Suppressor macrophage treated with lipopolysaccharide for 4 hours (primary cell): ENCODE data around the gene SLC44A1.

Experiments
- DNase-seq: peaks from one replicate; pipeline ENCODE4 v3.0.0-alpha.2; 2020

The SLC44A1 gene

DNA sequence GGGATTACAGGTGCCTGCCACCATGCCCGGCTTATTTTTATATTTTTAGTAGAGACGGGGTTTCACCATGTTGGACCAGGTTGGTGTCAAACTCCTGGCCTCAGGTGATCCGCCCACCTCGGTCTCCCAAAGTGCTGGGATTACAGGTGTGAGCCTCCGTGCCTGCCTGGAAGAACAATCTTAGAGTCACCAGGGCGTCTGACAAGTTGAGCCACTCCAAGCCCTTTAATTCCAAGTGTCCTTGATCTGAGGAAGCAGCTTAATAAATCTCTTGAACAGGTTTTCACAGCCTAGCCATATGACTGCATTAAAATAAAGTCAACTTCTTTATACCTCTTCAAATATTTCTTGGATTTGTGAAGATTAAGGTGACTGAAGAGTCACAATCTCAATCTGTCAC, 31.5 kb downstream of the SLC44A1 start:
- DNase-seq, result no peak

DNA sequence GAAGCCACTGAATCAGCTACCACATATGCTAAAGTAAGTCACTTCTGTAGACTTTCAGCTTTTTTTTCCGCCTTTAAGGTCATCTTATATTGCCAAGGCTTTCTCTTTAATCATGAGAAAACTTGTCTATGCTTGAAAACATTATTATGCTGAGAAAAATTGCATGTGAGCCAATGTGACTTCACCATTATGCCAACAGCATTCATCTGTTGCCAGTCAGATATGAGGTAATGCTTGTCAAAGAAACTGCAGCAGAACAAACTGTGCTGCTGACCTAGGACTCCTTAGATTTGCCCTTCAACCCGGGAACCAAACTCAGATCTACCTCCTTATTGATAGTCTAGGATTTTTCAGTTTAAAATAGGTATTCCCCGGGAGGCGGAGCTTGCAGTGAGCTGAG, 34.3 kb downstream of the SLC44A1 start:
- DNase-seq, result no peak

DNA sequence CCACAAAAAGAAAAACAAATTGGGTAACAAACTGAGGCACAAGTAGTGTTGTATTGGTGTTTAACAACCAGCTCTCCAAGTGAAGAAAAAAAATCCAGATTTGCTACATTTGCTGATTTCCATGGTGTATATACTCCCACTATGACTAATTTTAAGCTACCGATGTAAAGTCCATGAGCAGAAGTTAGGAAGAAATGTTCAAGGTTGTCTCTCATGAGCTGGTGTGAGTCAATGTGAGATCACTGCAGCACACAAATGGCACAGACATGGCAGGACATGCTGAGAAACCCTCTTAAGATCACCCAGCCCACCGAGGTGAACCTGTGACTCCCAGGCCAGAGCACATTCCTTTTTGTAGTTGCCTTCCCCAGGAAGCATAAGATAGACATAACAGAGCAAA, 36.2 kb downstream of the SLC44A1 start:
- peak; percentile 75 for DNase-seq

DNA sequence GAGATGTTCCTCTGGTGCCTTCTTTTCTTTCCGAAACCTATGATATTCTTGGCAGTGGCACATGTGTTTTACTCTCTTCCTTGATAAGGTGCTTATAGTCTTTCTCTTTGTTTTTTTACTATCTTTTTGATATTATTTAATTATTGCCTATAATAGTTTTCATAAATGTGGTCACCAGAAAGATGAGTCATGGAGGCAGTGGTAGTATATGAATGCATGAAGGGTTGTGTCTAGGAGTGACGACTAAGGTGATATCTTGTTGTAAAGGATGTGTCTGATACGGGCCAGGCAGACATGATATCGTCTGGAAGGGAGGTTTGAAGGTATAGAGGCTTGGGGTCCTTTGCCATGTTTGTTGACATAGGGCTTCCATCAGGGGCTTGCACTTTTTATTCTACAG, 36.8 kb downstream of the SLC44A1 start:
- no peak for DNase-seq

DNA sequence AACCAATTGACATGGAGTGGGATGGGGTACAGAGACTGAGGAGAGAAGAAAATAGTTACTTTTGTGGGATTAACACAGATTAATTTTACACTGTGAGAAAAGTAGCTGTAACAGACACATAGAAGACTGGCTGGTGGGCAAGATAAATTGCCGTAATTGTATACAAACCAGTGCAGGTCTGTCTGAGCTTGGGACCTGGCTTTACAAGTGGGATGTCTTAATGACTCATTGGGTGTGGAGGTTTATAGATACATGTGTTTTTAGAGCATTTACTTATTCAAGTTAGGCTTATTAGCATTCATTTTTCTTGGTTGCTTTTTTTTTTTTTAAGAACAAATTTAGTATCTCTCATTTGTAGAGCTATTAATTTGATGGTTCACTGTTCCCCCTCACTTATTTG, 37.5 kb downstream of the SLC44A1 start:
- DNase-seq, result no peak

DNA sequence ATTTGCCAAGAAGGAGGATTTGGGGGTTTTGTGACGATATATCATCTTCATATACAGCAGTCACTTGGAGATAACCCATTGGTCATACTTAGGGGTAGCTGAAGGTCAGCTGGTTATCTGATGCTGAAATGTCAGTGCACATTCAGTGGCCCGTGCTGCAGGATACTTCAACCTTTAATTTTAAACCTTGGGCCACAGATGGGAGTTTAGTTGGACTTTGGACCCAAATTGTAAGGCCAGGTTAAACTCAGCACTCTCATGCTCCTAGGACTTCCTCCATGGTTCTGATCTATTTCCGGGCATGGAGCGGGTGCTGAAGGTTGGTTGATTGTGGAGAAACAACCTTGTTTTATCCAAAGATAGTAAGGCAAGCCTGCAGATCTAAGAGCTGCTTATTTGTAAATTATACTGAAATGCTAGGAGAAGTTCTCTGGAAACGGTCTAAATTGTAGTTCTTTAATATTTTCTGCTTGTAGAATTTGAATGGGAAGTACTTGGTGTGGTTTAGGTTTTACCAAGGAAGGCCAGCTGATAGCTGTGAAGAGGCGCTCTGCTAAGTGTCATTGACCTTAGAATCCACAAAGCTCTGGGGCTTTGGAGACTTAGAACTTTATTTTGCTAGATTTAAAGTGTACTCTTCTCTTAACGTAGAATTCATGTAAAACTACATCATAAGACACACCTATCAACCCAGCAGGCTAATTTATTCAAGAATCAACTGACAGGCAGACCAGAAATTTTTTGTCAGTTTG, 38.6 kb downstream of the SLC44A1 start:
- no peak for DNase-seq

DNA sequence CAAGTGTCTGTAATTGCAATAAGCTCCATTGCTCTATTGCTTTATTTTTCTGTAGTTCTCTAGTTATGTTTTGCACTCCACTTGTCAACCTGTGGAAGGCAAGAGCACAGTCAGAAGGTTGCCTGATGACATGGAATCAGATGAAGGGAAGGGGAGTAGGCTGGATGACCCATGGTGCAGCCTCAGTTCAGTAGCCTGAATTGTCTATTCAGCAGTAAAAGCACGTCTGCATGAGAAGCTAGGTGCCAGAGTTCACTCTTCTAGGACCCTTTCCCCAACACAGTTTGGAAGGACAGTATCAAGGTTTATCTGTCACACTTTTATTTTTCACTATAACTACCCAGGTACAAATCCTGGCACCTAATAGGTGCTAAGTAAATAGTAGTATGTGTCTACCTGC, 39.3 kb downstream of the SLC44A1 start:
- no peak for DNase-seq

DNA sequence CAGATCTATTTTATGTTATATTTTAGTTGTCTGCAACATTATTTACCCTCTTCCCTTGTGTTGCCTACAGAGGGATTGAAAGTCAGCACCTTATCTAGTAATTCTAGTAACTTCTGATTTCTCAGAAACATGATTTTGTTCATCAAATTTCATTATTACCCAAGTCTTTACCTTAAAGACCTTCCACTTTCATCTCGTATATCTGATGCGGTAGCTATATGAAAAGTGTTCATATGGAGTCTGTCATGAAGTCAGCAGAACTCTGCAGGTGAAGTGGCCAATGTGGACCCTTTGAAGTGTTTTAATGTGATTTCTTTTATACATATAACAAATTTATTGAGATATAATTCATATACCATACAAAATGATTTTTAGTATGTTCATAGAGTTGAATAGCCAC, 40.0 kb downstream of the SLC44A1 start:
- DNase-seq, result no peak

DNA sequence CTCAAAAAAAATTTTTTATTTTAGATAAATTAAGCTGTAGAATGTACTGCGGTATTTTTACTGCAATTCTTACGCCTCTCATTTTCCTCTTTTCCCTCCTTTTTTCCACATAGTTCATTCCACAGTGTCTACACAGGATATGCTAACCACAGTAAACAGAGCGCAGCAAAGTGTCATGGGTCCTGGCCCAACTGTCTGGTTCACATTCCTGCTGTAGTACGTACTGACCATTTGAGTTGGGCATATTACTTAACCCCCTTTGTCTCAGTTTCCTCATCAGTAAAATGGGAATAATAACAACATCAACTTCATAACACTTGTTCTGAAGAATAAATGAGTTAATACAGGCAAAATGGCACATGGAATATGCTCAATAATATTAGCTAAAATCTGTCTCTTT, 41.6 kb downstream of the SLC44A1 start:
- no peak for DNase-seq

DNA sequence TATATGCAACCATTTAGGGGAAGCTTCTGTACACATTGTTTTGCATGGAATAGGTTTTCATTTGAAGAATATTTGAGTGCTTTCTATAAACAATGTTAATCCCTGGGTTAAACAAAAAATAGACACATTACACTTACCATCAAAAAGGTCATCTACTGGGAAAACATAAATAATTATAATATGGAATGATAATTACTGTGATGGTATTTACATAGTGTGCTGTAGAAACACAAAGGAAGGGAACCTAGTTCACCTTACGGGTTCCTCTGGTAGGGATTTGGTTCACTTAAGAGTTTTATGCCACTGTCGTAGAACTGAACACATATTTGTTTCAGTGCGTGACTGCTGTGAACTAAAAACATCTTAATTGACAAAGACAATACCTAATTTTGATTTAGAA, 44.9 kb downstream of the SLC44A1 start:
- no peak for DNase-seq

DNA sequence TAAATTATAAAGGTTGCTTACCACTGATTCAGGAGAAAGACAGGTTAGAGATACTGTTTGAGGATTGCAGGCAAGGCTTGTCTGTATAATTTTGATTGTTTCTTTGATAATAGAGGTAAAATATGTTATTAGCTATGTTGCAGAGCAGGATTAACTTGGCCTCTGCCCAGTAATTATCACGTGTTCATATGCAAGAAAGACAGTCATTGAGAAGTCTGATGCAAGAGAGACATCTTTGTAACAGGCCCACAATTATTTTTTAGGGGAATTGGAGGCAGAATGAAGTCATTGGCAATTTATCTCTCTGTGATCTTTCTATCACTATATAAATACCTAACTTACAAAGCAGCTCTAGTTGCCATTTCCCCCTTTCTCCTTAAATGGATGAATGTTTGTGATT, 46.0 kb downstream of the SLC44A1 start:
- peak; percentile 62 for DNase-seq

DNA sequence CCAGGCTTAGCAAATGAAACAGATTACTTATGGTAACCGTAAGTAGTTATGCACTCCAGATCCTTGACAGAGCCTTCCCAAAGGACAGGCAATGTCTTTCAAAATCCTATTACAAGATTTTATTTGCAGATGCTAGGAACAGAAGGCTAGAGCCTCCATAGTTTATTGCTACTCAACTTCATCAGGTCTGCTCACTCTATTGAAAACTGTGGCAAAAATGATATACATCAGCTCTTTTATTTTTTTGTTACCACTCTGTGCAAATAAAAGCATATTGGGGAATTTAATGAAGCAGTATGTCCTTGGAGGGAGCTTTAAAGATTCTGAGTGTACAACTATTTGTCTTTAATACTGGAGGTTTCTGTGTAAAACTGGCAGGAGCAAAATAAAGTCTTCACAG, 46.5 kb downstream of the SLC44A1 start:
- no peak for DNase-seq

DNA sequence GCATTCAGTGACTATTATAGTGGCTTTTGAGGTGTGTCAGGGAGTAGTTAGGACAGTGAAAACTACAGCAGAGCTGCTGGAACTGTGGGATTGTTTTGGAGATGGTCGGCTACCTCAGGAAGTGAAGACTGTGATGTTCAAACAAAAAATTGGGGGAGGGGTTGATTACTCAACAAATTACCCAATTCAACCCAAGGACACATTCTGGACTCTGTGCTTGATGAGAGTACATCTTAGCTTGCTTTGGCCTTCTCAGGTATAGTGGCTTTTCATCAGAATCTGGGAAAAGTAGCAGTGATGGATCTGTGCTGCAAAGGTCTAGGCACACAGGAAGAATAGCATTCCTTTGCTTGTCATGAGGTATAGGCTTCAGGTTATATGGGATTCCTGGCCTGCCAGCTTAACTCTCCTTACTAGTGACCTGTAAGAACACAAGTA, 47.0 kb downstream of the SLC44A1 start:
- no peak for DNase-seq

DNA sequence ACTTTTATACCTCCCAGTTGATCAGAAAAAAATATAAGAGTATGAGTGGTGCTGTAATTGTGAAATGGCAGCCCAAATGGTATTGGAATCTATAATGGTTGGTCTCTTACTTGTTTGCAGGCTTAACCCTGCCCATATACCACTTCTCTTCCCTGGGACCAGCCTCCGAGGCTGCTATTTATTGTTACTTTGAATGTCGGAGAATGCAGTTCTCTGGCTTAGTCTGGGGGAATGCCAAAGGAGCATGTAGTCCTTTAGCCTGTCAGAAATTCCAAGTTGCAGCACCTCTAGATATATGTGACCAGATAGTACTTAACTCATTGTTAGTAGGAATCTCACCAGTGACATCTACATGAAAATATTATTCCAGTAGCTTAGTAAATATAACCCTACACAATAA, 47.5 kb downstream of the SLC44A1 start:
- no peak for DNase-seq

DNA sequence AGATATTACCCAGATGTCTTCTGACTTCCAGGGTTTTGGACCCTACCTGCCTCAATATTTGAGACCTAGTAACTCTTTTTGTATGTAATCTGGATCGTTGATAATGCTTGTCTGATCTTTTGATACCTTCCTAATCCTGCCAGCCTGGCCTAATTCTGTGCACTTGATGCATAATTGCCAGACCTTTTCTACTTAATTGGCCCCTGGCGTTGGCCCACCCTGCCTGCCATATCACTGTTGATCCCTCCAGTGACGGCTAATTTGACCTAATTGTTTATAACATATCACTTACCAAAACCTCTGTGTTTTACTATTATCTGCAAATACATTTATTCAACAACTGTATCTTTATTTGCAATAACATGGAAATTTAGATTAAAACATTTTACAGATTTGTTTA, 49.0 kb downstream of the SLC44A1 start:
- DNase-seq, result no peak

DNA sequence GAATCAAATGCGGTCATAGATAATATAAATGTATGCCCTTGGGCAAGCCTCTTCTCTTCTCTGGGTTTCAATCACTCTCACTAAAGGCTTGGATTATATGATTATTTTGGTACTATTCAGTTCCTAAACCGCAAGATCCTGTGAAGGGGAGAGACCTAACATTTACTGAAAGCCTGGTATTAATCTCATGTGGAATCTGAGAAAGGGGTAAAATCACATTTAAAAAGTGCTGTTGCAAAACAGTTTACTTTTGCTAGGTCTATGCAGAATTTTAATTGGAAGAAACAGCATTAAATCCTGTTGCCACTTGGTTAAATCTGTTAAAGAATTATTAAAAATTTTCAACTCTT, 50.7 kb downstream of the SLC44A1 start:
- no peak for DNase-seq

DNA sequence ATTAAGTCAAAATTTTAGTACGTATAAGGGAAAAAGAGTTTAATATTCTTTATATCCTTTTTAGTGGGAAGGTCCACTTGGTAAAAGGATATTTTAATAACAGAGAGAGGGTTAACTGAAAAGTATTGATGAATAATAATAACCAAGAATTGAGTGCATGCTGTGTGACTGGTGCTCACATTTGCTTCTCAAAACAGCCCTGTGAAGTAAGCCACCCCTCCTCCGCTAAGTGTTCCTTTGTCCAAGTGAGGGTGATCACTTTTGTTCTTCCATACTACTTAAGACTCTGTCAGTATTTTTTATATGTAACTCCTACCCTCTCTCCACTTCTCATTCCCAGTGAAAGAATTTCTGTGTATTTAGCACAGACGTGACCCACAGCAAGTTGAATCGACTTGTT, 51.5 kb downstream of the SLC44A1 start:
- no peak for DNase-seq

DNA sequence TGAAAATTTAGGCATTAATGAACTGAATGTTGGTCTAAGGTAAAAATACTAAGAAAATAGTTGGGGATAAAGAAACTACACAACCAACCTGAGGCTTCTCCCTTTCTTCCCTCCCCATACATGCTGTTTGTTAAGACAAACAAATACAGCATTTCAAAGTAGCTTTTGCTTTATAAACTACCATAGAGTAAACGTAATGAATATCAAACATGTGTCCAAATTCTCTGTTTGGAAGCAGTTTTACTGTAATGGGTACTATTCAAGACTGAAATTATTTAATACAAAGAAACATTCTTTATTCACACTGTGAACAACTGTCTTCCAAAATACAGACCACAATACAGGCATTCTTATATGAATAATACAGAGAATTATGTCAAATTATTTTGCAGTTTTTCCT, 52.0 kb downstream of the SLC44A1 start:
- no peak for DNase-seq

DNA sequence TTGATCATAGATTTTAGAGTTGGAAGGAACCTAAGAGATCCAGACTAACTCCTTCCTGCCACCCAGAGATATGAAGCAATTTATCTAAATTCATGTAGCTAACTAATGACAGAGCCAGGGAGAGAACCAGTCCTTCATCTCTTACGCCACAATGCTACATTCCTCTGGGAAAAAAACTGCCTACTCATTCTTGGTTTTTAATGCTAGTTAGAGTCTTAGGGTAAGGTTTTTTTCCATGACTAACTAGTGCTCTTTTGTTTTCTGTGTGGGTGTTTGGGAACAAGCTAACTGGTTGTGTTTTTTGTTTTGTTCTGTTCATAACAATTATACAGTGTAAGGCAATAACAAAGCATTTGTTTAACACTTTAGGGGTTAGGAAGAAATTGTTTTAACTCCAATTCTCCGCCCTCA, 52.4 kb downstream of the SLC44A1 start:
- peak; percentile 92 for DNase-seq

DNA sequence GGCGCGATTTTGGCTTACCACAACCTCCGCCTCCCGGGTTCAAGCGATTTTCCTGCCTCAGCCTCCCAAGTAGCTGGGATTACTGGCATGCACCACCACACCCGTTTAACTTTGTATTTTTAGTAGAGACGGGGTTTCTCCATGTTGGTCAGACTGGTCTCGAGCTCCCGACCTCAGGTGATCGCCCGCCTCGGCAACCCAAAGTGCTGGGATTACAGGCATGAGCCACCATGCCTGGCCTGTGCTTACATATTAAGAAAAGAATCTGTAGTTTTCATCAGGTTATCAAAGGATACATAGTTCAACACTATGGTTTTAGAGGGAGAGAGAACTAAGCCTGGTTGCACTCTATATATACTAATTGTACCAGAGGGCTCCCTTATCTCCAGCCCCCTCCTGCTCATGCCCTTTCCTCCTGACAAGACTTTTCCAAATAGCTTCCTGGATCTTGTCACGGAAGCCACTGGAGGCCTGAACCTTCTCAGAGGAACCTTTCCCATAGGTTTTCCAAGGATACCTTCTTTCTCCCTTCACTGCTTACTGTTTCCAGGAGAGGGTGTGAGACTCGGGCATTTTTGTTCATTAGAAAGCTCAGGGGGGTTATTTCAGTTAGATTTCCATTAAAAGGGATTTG, 53.1 kb downstream of the SLC44A1 start:
- no peak for DNase-seq

DNA sequence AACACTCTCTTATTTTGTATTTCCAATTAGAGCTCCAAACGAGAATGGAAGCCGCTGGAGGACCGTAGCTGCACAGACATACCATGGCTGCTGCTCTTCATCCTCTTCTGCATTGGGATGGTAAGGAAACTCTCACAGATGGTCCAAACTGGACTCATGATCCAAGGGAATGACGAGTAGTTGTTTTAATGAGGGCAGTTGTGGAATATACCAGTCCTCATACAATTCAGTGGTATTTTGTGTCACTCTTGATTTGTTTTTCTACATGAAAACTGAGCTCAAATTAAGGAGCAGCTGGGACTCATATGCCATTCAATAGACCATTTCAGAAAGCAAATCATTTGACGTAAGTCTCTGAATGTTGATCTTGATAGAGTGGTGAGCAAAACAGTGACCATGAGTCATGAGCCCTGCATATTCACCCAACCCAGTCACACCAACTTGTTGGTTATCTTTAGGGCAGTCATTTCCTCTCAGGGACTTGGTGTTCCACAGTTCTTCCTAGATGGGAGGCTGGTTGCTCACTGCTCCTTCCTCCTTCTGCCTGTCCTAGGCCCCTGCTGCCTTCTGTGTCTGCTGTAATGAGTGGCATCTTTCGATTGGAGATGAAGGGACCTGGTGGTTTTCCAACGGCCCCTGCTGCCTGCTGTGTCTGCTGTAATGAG, 54.9 kb downstream of the SLC44A1 start:
- DNase-seq, result peak; percentile 92

DNA sequence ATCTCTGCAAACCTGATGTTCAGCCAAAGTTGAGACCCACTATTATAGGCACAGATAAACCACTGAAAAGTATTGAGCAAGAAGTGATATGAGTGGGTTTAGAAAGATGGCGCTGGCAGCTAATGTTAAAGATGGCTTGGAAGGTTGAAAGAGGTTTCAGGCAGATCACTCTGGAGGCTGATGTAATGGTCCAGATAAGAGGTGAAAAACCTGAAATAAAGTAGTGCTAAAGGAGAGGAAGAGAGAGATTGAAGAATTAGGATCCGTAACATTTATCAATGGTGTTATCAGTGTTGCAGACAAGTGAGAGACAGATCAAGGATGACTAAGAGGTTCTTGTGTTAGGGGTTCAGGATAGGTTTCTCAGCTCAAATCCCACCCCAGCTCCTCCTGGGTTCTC, 58.3 kb downstream of the SLC44A1 start:
- no peak for DNase-seq

DNA sequence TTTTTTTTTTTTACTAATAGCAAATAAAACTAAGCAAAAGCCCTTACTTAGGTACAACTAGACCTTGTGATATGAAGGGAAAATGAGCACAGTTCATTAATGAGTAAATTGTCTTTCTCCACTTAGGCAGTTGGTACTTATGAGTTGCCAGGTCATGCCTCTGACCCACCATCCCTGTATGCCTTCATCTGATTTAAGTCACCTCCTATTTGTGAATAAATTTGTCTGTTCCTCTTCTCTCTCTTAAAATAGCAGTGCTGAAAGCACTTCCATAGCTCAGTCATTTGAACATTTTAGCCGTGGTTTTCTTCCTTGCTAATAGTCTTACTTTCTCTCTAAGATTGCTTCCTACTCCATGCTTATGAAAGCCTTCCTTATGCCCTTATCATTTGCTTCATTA, 61.4 kb downstream of the SLC44A1 start:
- DNase-seq, result peak; percentile 72

DNA sequence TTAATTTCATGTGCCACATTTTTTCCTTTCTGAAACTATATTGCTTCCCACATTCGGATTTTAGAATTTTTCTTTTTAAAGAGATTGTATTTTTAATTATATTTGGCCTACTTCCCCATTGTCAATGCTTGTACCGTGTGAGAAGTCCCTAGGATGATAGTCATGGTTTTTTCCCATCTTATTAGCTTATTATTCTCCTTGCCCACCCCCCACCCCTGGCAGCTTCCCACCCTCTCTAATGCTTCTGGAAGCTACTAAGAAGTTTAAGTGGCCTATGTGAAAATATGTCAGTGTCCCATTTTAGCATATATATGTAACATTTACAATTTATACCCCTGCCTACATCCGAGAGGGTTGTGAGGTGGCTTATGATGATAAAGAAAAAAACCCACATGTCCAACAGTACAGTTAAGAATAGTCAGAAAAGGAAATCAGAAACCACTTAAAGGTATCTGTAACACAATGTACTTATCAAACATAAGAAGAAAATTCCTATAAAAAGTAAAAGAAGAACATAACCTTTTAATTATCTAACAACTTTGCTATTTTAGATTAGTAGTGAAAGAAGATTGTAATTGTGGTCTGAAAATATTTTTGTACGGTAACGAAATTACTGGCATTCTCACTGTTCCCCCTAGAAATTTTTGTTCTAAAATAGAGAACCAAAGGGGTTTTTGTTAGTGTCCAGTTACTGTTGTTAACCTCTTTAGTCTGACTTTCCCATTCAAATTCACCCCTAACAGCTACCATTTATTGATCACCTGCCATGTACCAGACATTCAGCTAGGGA, 62.1 kb downstream of the SLC44A1 start:
- peak; percentile 26 for DNase-seq
